MM.1S (cell line): ENCODE results near the gene PER1.

Experiments used
- DNase-seq: peaks from one replicate; pipeline ENCODE4 v3.0.0-alpha.2; 2015
- H2AFZ ChIP-seq: fragments of 300-600 bp; sonication (generic); 2 replicates; pipeline ENCODE4 v1.6.0; 2016; ENCODE audit warnings: antibody characterized with exemption, low read length
- H3F3A ChIP-seq: fragments of 300-600 bp; sonication (generic); 2 replicates; pipeline ENCODE4 v1.6.1; 2016; ENCODE audit warnings: mild to moderate bottlenecking, antibody characterized with exemption, low read length, moderate library complexity, mixed read lengths; ENCODE audit not compliant: insufficient read depth
- H3K27ac ChIP-seq: fragments of 300-600 bp; sonication (generic); 2 replicates; pipeline ENCODE4 v1.5.1; 2016; ENCODE audit warnings: mild to moderate bottlenecking, low read length
- H3K27me3 ChIP-seq: fragments of 300-600 bp; sonication (generic); replicated peaks from 2 replicates; pipeline ENCODE4 v1.6.0; 2016; ENCODE audit warnings: low read length; ENCODE audit not compliant: insufficient read depth
- H3K36me3 ChIP-seq: fragments of 300-600 bp; sonication (generic); replicated peaks from 2 replicates; pipeline ENCODE4 v1.6.1; 2016; ENCODE audit warnings: mild to moderate bottlenecking, low read length, mixed read lengths; ENCODE audit not compliant: insufficient read depth
- H3K4me1 ChIP-seq: fragments of 300-600 bp; sonication (generic); 2 replicates; pipeline ENCODE4 v1.6.1; 2016; ENCODE audit warnings: low read length, mixed read lengths
- H3K4me2 ChIP-seq: fragments of 300-600 bp; sonication (generic); 2 replicates; pipeline ENCODE4 v1.6.0; 2016; ENCODE audit warnings: low read depth, low read length
- H3K4me3 ChIP-seq: fragments of 300-600 bp; sonication (generic); 2 replicates; pipeline ENCODE4 v1.5.1; 2016; ENCODE audit warnings: low read length, mixed read lengths
- H3K79me2 ChIP-seq: fragments of 300-600 bp; sonication (generic); 2 replicates; pipeline ENCODE4 v1.6.1; 2016; ENCODE audit warnings: mixed run types, low read length, mixed read lengths
- H3K9ac ChIP-seq: fragments of 300-600 bp; sonication (generic); 2 replicates; pipeline ENCODE4 v1.6.1; 2016; ENCODE audit warnings: low read length, mixed read lengths
- H3K9me2 ChIP-seq: fragments of 300-600 bp; sonication (generic); replicated peaks from 2 replicates; pipeline ENCODE4 v1.6.1; 2016; ENCODE audit warnings: mild to moderate bottlenecking, low read length, mixed read lengths; ENCODE audit not compliant: insufficient read depth
- H3K9me3 ChIP-seq: fragments of 300-600 bp; sonication (generic); replicated peaks from 2 replicates; pipeline ENCODE4 v1.6.1; 2016; ENCODE audit warnings: mild to moderate bottlenecking, low read length, mixed read lengths; ENCODE audit not compliant: insufficient read depth
- H4K20me1 ChIP-seq: fragments of 300-600 bp; sonication (generic); 2 replicates; pipeline ENCODE4 v1.6.1; 2016; ENCODE audit warnings: mild to moderate bottlenecking, low read length, moderate library complexity, mixed read lengths; ENCODE audit not compliant: insufficient read depth
- CTCF ChIP-seq: fragments of 300-600 bp; sonication (generic); IDR thresholded peaks from 2 replicates; pipeline ENCODE4 v1.5.1; 2016; ENCODE audit warnings: antibody characterized with exemption, low read length, mixed read lengths
- EZH2 ChIP-seq: fragments of 300-600 bp; sonication (generic); optimal IDR thresholded peaks from 2 replicates; pipeline ENCODE3; 2017; ENCODE audit warnings: low read depth, mild to moderate bottlenecking, antibody characterized with exemption, low read length, mixed read lengths
- EZH2phosphoT487 ChIP-seq: fragments of 300-600 bp; sonication (generic); IDR thresholded peaks from 2 replicates; pipeline ENCODE4 v1.6.1; 2018; ENCODE audit warnings: antibody characterized with exemption, low read length

PER1 gene

GRCh38 chr17:8142158-8142886, 9.9 kb downstream of the PER1 start:
- Histone ChIP-seq H3K27ac (no peak overlapping the region), H3K4me1 (peaks cover 5% of the 10 kb centered on the region), H4K20me1 (no peaks in the 10 kb centered on the region), H2AFZ (no peak overlapping the region), H3K4me2 (no peak overlapping the region), H3F3A (peaks cover 24% of the 10 kb centered on the region), H3K9me3 (no peaks in the 10 kb centered on the region), H3K4me3 (no peak overlapping the region), H3K27me3 (peaks cover 3% of the 10 kb centered on the region; the same call in 1 of the 2 replicates), H3K79me2 (no peaks in the 10 kb centered on the region), H3K9ac (no peak overlapping the region), H3K36me3 (no peaks in the 10 kb centered on the region), H3K9me2 (no peaks in the 10 kb centered on the region)
- no peak for DNase-seq
- TF ChIP-seq EZH2phosphoT487 (no peak), CTCF (no peak), EZH2 (no peak)

GRCh38 chr17:8141741-8142140, 10.5 kb downstream of the PER1 start:
- Histone ChIP-seq H3K4me2 (no peak overlapping the region), H3K27me3 (peaks cover 6% of the 10 kb centered on the region; the same call in 1 of the 2 replicates), H3K4me1 (peaks cover 7% of the 10 kb centered on the region), H3K36me3 (no peaks in the 10 kb centered on the region), H2AFZ (no peak overlapping the region), H3K9me3 (no peaks in the 10 kb centered on the region), H3K9me2 (no peaks in the 10 kb centered on the region), H3K79me2 (no peaks in the 10 kb centered on the region), H3F3A (peaks cover 24% of the 10 kb centered on the region), H3K27ac (no peak overlapping the region), H3K4me3 (no peak overlapping the region), H4K20me1 (no peaks in the 10 kb centered on the region), H3K9ac (no peak overlapping the region)
- DNase-seq: no peak
- TF ChIP-seq EZH2phosphoT487: no peak
- TF ChIP-seq CTCF: no peak
- TF ChIP-seq EZH2: no peak

- TF ChIP-seq EZH2 (no peak), EZH2phosphoT487 (no peak), CTCF (no peak)
- no peak overlapping the region for H3K4me3 ChIP-seq
- H3K9me3 ChIP-seq: no peaks in the 10 kb centered on the region
- no peaks in the 10 kb centered on the region for H3K79me2 ChIP-seq
- no peaks in the 10 kb centered on the region for H3K9me2 ChIP-seq
- H3K4me1 ChIP-seq: peaks cover 7% of the 10 kb centered on the region
- H3K4me2 ChIP-seq: no peak overlapping the region
- H2AFZ ChIP-seq: no peak overlapping the region
- H4K20me1 ChIP-seq: no peaks in the 10 kb centered on the region
- no peak overlapping the region for H3K9ac ChIP-seq
- H3K27ac ChIP-seq: no peak overlapping the region
- peaks cover 12% of the 10 kb centered on the region; the same call in 1 of the 2 replicates for H3K27me3 ChIP-seq
- no peaks in the 10 kb centered on the region for H3K36me3 ChIP-seq
- H3F3A ChIP-seq: peaks cover 24% of the 10 kb centered on the region
- no peak for DNase-seq
Observed at GRCh38 chr17:8141045-8141444, 11.2 kb downstream of the PER1 start.
